Prostate gland (tissue), 2 donors: Measurements from ENCODE around the gene ATP5F1C. TPM values are rescaled to one million over a fixed set of nuclear protein-coding genes. Genes with fewer than 3 reads are reported as not detected.
"Not testable (repeated sequence)": the region's sequence is repeated elsewhere in the genome, so short reads cannot be mapped to it uniquely, and the experiment has no call there.

ENCODE experiments used
- DNase-seq: peaks from one replicate; pipeline ENCODE4 v3.0.0-alpha.2; 2019; ENCODE audit warnings: low spot score
- H3K27ac ChIP-seq, 2 donors: fragments of 200-600 bp; sonication (generic); 2 replicates each; pipeline ENCODE4 v1.5.1; 2017 to 2019
- H3K27me3 ChIP-seq: fragments of 200-600 bp; sonication (generic); replicated peaks from 2 replicates; pipeline ENCODE4 v1.5.1; 2019; ENCODE audit not compliant: insufficient read depth
- H3K36me3 ChIP-seq, 2 donors: fragments of 200-600 bp; sonication (generic); 1 replicate in 1 of 2; 2 replicates in 1 of 2; pipeline versions ENCODE4 v1.5.1 to v1.8.1; 2017 to 2019
- H3K4me1 ChIP-seq: fragments of 200-600 bp; sonication (generic); replicated peaks from 2 replicates; pipeline ENCODE4 v1.5.1; 2019
- H3K4me3 ChIP-seq, 2 donors: fragments of 200-600 bp; sonication (generic); 2 replicates each; pipeline ENCODE4 v1.5.1; 2017 to 2019
- H3K9me3 ChIP-seq: fragments of 200-600 bp; sonication (generic); 2 replicates; pipeline ENCODE4 v1.5.1; 2017
- POLR2A ChIP-seq: fragments of 450-650 bp; IDR thresholded peaks from one replicate; pipeline ENCODE4 v1.6.1; 2016; ENCODE audit warnings: antibody characterized with exemption, mild to moderate bottlenecking
- POLR2AphosphoS5 ChIP-seq: sonication (generic); formaldehyde crosslinking; IDR thresholded peaks from one replicate; pipeline ENCODE4 v1.6.1; 2017; ENCODE audit warnings: antibody characterized with exemption
- WGBS: methylation state at CpG from one replicate; pipeline ENCODE4 v1.1.5; 2018; 5-methylcytosine and 5-hydroxymethylcytosine counted together
- intact Hi-C: fragments of 100-400 bp; cut with DNase I; formaldehyde crosslinking; loops from one replicate; pipeline ENCODE4 v1.14.2; 2022
- total RNA-seq, 2 donors: library from RNA; depleted of rRNA; stranded (reverse); fragments of >200 nt; gene quantifications; one replicate each; pipeline ENCODE4 v1.1.0, GENCODE V29; 2016
- TF ChIP-seq, protein P1 (sequence below), 4 experiments: fragments of 200-600 bp in 2 of 4; fragments of 450-650 bp in 2 of 4; sonication (generic) in 2 of 4; IDR thresholded peaks; 1 replicate in 3 of 4; 2 replicates in 1 of 4; pipeline ENCODE4 v1.5.1; 2016 to 2019; ENCODE audit warnings: antibody characterized with exemption in 4 of 4, mild to moderate bottlenecking in 2 of 4, moderate library complexity in 2 of 4

Gene ATP5F1C
- total RNA-seq, 2 donors from 2014 or later = 207 to 239 TPM

DNA sequence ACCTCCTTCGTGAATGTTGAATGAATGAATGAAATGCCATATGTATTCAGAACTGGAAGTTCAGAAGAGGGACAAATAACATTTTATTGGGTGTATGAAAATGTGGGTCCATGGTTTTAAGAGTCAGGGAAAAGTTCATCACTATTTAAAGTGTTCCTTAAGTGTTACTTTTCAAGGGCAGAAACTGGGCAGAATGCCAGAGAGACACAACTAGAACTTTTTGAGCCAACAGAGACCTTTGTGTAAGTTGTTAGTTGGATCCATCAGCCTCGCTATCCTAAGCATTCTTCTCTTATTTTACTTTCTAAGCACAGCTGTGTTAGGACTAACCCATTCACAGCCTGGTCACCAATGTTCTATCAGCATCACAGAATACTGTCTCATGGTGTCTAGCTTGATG, 16.8 kb downstream of the ATP5F1C start:
- intact Hi-C loops = no loop called here
- WGBS = 39% methylated on average over 2 of the region's 2 CpGs
- Histone ChIP-seq H3K36me3 (peaks cover 3 to 4% of the 10 kb centered on the region in 2 donors), H3K27ac (no peak overlapping the region), H3K4me1 (no peaks in the 10 kb centered on the region), H3K4me3 (no peak overlapping the region), H3K27me3 (no peaks in the 10 kb centered on the region), H3K9me3 (no peaks in the 10 kb centered on the region)
- TF ChIP-seq, protein P1, sequence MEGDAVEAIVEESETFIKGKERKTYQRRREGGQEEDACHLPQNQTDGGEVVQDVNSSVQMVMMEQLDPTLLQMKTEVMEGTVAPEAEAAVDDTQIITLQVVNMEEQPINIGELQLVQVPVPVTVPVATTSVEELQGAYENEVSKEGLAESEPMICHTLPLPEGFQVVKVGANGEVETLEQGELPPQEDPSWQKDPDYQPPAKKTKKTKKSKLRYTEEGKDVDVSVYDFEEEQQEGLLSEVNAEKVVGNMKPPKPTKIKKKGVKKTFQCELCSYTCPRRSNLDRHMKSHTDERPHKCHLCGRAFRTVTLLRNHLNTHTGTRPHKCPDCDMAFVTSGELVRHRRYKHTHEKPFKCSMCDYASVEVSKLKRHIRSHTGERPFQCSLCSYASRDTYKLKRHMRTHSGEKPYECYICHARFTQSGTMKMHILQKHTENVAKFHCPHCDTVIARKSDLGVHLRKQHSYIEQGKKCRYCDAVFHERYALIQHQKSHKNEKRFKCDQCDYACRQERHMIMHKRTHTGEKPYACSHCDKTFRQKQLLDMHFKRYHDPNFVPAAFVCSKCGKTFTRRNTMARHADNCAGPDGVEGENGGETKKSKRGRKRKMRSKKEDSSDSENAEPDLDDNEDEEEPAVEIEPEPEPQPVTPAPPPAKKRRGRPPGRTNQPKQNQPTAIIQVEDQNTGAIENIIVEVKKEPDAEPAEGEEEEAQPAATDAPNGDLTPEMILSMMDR (IDR thresholded peaks at IDR 0.05) = no peak
- TF ChIP-seq POLR2A (no peak), POLR2AphosphoS5 (no peak)
- no peak for DNase-seq

DNA sequence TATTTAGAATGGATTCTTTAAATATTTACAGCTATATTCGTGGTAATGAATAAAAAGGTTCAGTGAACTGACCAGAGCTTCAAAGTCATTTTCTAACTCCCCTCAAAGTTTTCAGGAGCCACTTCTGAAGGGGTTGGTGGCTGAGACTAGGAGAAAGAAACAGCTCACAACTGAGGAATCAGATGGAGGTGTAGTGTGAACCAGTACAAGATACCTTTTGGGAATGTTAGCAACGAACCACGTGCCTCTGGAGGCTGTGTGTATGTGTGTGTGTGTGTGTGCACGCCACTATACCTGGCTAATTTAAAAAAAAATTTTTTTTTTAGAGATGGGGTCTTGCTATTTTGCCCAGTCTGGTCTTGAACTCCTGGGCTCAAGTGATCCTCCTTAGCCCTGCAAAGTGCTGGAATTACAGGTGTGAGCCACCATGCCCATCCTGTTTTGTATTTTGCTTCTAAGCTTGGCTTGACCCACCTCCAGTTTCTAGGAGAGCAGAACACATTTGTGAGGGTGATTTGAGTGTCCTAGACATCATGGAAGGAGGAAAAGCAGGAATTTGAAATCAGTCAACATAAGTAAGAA, 20.8 kb downstream of the ATP5F1C start:
- intact Hi-C loops = no loop called here
- Histone ChIP-seq H3K4me3 (no peak overlapping the region), H3K4me1 (no peaks in the 10 kb centered on the region), H3K27me3 (no peaks in the 10 kb centered on the region), H3K9me3 (no peaks in the 10 kb centered on the region), H3K36me3 (peaks cover 0 to 4% of the 10 kb centered on the region in 2 donors), H3K27ac (no peak overlapping the region)
- no peak for DNase-seq
- WGBS = 74% methylated on average over 4 of the region's 4 CpGs
- TF ChIP-seq POLR2A (no peak), POLR2AphosphoS5 (no peak)
- TF ChIP-seq, protein P1 (IDR thresholded peaks at IDR 0.05) = no peak

DNA sequence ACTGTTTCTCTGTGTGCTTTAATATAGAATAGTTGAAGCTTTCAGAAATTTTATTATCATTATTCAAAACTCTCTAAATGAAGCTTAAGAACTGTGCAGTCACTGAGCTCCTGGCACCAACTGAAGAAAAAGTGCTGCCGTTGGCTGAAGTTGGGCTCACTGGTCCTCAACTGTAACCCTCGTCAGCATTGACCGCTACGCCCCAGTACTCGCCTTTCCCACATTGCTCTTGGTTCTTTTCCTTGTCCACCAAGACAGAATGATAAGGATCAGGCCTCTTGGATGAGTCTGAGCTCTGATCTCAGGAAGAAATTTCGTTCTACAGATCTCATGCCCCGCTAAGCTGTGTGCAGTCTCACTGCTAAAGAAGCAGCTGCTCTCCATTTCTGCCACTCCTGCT, 22.5 kb downstream of the ATP5F1C start:
- TF ChIP-seq POLR2AphosphoS5 (no peak), POLR2A (no peak)
- TF ChIP-seq, protein P1 (IDR thresholded peaks at IDR 0.05) = no peak
- H3K4me1 ChIP-seq = no peaks in the 10 kb centered on the region
- H3K27ac ChIP-seq = no peak overlapping the region
- no peaks in the 10 kb centered on the region for H3K9me3 ChIP-seq
- H3K4me3 ChIP-seq = no peak overlapping the region
- WGBS = 59% methylated on average over 7 of the region's 7 CpGs
- no peaks in the 10 kb centered on the region for H3K36me3 ChIP-seq
- DNase-seq = no peak
- no peaks in the 10 kb centered on the region for H3K27me3 ChIP-seq
- intact Hi-C loops = no loop called here

DNA sequence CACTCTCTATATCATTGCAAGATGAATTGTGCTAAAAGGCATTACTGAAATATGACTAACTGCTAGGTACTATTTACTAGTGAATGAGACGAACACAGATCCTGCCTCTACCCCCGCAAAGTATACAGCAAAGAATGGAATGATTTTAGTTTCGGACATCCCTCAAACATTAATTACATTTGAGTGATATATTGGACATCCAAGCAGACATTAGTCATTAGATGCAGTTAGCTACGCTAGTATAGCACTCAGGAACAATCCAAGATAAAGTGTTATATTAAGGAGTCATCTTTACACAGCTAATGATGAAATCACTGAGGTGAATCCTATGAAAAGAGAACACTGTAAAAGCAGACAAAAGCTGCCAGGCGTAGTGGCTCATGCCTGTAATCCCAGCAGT, 23.0 kb downstream of the ATP5F1C start:
- H3K27me3 ChIP-seq = no peaks in the 10 kb centered on the region
- intact Hi-C loops = no loop called here
- no peak for TF ChIP-seq POLR2AphosphoS5
- TF ChIP-seq, protein P1 (IDR thresholded peaks at IDR 0.05) = no peak
- TF ChIP-seq POLR2A = no peak
- no peak overlapping the region for H3K4me3 ChIP-seq
- no peak for DNase-seq
- H3K9me3 ChIP-seq = no peaks in the 10 kb centered on the region
- no peaks in the 10 kb centered on the region for H3K36me3 ChIP-seq
- H3K27ac ChIP-seq = no peak overlapping the region
- H3K4me1 ChIP-seq = no peaks in the 10 kb centered on the region
- WGBS = 71% methylated on average over 5 of the region's 5 CpGs

DNA sequence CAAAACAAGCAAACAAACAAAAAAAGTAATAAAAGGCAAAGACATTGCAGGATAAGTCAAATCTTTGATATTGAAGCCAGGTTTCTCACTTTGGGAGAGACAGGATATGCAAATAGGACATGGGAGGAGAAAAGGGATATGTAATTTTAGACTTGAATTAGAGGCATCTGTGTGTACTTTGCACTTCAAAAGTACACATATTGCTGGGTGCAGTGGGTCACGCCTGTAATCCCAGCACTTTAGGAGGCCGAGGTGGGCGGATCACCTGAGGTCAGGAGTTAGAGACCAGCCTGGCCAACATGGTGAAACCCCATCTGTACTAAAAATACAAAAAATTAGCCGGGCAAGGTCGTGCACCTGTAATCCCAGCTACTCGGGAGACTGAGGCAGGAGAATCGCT, 23.8 kb downstream of the ATP5F1C start:
- H3K27ac ChIP-seq, DNase-seq, intact Hi-C loops, H3K27me3 ChIP-seq, H3K4me3 ChIP-seq, H3K9me3 ChIP-seq, H3K36me3 ChIP-seq, H3K4me1 ChIP-seq: not testable (repeated sequence)
- 58% methylated on average over 7 of the region's 7 CpGs for WGBS
